Measurements from ENCODE around the gene XYLT2. TPM values are rescaled to one million over a fixed set of nuclear protein-coding genes. Genes with fewer than 3 reads are reported as not detected.
A peak's percentile ranks its signal among the peaks of the same experiment; 100 is the strongest.

The XYLT2 gene
- total and polyA plus RNA-seq, 9 of the 15 experiments (the other 6 are each of a cell fraction or from before 2014, with no cell fraction given) = 0.63 to 9.1 (median 4.3) TPM

- Histone ChIP-seq H3K4me1 (replicated peaks in 1 of 2; ENCODE audit: control insufficient read depth in 2 of 2, insufficient read depth in 2 of 2, low read length in 2 of 2) (peaks cover 3 to 34% of the 10 kb centered on the region in 2 experiments; a peak in 4 of 5 replicates), H3K9me3 (replicated peaks; ENCODE audit: control insufficient read depth, insufficient read depth, low read depth, low read length) (no peaks in the 10 kb centered on the region), H3K9ac (ENCODE audit: insufficient read depth in 1 of 2, low read depth in 2 of 2, low read length in 2 of 2) (no peak overlapping the region), H3K27me3 (ENCODE audit: control insufficient read depth in 2 of 2, insufficient read depth in 2 of 2, low read length in 2 of 2) (no peaks in the 10 kb centered on the region; a peak in 1 of 5 replicates), H2AFZ (ENCODE audit: low read depth, low read length) (no peak overlapping the region), H4K20me1 (replicated peaks; ENCODE audit: control insufficient read depth, insufficient read depth, low read length) (no peaks in the 10 kb centered on the region; the same call in 1 of the 2 replicates), H3K79me2 (ENCODE audit: control insufficient read depth, insufficient read depth, low read length) (peaks cover 8% of the 10 kb centered on the region; the same call in 2 of the 3 replicates), H3K4me2 (ENCODE audit: insufficient read depth, low read length) (no peak overlapping the region), H3K36me3 (ENCODE audit: control insufficient read depth, insufficient read depth, low read length) (peaks cover 34% of the 10 kb centered on the region; the same call in 1 of the 3 replicates), H3K27ac (ENCODE audit: extremely low read depth, low read depth, low read length) (no peak overlapping the region), H3K9me1 (ENCODE audit: control insufficient read depth, insufficient read depth, low read length) (peaks cover 3% of the 10 kb centered on the region), H3K4me3 (no peak overlapping the region)
- ATAC-seq (no peak), DNase-seq (ENCODE audit: extremely low read depth in 1 of 4, low spot score in 3 of 4) (no peak), FAIRE-seq (no peak)
- TF ChIP-seq SFPQ (IDR thresholded peaks at IDR 0.05; ENCODE audit: low read depth, low read length) = no peak
- no peak for TF ChIP-seq TEAD2 (tag; IDR thresholded peaks at IDR 0.05)
- no peak for TF ChIP-seq ZNF140 (CRISPR knock-in tag; IDR thresholded peaks at IDR 0.05)
- 0 out of 4 replicates have a peak, but pooled peaks of 1 of the 2 experiments have one; percentile 15 for TF ChIP-seq NRF1 (conservative IDR thresholded peaks at IDR 0.05 in 1 of 2, IDR thresholded peaks at IDR 0.05 in 1 of 2)
- no peak for TF ChIP-seq TBL1XR1 (IDR thresholded peaks at IDR 0.05; ENCODE audit: low read length in 2 of 2)
- POLR2A ChIA-PET = interaction anchor here (0.6 to 2.6 kb wide), 2 partner anchors 10 to 16 kb away, joined by 3 to 8 read pairs; no protein-coding TSS in a partner anchor
- in situ Hi-C loops (cut with MboI) (no loop called here), intact Hi-C loops (cut with micrococcal nuclease) (no loop called here)
- BruUV-seq (replicated peaks) = no TSS peak
- 57% methylated on average over 6 of the region's 6 CpGs for WGBS (ENCODE audit: insufficient coverage, low coverage, missing lambda C conversion rate)
- CTCF ChIA-PET (ENCODE audit: low intra/inter-chr PET ratio) = no interaction called here
Measured at GRCh38 chr17:50352072-50352692, 6.3 kb downstream of the XYLT2 start.

Measured in K562 (cell line).